HG02938 (cell line): Measurements from ENCODE around the gene CDX1.

Experiments used
- ATAC-seq: cut with Tn5 transposase; IDR thresholded peaks from one replicate; pipeline ENCODE4 v1.9.1; 2021; ENCODE audit warnings: mild to moderate bottlenecking, moderate library complexity; ENCODE audit not compliant: unreplicated experiment

Gene CDX1

DNA sequence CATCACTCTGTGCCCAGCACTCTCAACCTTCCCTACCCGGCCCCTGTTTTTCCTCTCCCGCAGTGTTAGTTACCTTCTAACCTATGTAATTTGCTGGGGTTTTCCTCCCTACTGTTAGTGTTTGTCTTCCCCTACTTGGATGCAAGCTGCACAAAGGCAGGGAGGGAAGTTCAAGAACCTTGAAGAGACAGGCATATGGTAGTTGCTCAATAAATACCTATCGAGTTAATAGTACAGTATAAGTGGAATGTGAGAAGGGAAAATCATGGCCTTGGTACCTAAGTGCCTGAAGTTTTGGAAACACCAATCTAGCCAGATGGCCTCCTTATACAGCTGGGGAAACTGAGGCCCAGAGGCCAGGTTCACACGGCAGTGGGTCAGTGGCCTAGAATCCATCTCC is 35.1 kb upstream of the CDX1 start:
- ATAC-seq: no peak

DNA sequence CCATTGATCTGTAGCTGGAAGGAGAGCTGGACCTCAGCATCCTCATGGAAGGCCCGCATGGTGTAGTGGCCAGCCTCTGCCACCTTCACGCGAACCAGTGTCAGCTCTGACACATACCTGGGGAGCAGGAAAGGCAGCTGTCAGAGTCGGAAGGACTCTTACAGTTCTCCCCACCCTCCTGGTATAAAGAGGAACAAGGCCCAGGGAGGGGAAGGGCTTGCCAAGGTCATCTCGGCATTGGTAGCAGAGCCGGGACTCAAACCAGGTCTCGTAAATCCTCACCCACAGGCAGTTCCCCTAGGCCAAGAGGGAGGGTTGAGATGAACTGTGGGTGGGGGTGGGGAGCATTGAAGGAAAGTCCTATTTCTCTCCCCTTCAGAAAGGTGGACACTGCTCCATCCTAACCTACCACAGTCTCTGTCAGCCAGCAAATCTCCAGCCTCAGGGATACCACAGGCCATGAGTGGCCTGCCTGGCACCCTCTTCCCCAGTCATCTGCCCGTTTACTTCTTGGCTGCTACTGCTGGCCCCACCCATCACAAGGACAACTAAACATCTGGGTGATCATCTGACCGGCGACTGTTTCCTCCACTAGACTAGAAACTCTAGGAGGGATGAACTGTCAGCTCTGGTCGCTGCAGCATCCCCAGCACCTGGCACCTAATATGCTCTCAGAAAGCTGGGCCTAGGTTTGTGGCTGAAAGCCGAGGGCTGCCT is 34.4 kb upstream of the CDX1 start:
- no peak for ATAC-seq

DNA sequence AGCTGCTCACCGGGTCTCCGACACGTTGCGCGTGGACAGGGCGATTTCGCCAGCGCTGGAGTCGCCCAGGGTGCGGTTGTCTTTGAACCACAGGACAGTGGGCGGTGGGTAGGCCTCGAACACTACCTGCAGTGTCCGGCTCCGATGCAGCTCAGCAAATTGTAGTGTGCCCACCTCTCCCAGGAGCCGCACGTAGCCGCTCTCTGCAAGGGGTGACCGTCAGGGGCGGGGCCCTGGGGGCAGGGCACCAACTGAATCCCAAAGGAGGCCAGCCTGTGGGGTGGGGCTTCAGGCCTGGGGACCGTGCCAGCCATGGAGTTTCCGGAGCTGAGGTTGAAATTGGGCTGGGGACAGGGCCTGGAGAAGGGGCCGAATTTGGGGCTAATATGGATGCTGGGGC is 33.8 kb upstream of the CDX1 start:
- no peak for ATAC-seq

DNA sequence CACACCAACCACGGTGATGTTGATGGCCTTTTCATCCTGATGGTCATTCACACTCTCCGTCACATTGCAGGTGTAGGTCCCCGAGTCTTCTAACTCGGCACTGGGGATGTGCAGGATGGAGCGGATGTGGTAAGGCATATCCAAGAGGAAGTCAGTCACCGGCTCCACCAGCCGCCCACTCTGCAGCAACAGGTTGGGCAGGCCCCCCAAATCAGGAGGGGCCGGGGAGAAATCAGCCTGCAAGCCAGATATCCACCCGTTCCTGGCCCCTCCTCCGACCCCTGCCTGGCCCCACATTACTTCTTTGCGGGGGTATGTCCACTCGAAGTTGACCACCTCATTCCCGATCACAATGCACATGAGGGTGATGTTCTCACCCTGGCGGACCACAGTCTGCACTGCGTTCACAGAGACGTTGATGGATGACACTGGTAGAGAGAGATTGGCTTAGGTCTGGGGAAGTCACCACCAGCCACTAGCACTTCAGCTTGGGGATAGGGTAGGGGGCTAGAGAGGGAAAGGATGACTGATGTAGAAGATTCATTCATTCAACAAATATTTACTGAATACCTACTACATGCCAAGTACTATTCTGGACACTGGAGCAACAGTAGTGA is 32.9 kb upstream of the CDX1 start:
- no peak for ATAC-seq

DNA sequence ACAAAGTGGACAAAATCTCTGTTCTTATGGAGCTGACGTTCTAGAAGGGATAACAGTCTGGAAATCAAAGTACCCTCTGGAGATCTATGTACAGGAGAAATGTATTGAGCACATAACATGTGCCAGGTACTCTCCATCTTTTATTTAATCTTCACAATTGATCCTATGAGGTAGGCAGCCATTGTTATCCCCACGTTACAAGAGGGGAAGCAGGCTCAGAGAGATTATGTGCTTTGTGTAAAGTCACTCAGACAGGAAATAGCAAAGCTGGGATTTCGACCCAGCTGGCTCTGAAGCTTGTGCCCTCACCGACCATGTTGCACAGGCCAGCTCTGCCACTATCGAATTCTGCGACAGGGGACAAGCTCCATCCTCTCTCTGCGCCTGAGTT is 32.4 kb upstream of the CDX1 start:
- no peak for ATAC-seq

DNA sequence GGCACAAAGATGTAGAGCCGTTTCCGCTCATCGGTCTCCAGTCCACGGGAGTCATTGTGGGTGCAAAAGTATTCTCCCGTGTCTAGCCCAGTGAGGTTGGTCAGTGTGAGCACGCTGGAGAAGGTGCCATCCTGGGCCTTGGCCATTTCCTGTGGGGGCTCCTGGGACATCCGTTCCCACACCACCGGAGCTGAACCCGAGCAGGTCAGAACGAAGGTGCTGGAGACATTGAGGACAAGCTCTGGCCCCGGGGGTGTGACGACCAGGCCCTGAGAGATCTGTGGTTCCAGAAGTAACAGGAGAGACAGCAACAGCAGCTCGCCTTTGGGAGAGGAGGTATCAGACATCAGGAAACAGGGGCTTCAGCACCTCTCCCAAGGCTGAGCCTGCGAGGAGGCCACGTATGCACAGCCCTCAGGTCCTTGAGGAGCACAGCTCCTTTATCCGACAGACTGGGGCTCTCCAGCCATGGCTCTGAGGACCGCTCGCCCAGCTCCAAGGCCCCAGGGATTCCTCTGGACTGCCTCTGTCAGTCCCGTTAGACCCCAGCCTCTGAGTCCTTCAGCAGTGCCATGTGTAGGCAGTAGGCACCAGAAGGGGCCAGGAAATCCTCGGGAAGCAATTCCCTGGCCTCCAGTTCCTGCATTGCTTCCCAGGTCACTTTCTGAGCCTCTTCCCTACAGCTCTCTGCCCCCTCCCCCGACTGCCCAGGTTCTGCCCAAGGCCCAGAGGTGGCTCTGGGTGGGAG is 30.8 kb upstream of the CDX1 start:
- ATAC-seq: no peak

DNA sequence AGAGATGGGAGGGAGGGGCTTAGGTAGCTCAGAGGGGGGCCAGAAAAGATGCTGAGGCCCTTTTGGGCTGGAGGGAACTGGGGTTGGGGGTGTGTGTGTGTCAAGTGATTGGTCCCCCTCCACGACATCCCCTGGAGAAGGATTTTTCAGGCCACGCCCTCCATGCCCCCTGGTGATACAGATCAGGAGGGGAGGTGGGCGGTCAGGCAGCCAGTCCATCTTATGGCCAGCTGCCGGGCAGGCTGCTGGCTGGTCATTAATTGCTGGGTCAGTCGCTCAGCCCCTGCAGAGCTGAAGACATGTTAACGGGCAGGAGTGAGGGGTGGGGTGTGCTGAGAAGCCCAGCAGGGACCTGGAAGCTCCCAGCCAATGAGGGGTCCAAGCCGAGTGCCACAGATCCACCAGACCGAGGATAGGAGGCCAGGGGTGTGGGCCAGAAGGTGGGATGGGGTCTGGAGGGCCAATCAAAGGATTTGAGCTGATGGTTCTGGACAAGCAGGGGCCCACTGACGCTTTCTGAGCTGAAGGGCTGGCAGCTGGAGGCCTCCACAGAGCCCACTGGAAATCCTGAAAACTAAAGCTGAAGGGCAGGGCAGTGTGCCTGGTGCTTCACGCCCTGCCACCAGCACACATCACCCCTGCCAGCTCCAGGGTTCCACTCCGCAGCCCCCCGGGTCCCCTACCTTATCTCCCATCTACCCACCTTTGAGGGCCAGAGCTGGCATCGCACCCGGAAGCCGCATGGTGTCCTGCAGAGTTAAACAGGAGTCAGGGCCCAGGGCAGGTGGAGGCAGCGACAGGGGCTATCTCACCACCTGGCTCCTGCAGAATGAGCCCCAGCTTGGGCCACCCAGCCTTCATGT is 30.0 kb upstream of the CDX1 start:
- ATAC-seq: no peak

DNA sequence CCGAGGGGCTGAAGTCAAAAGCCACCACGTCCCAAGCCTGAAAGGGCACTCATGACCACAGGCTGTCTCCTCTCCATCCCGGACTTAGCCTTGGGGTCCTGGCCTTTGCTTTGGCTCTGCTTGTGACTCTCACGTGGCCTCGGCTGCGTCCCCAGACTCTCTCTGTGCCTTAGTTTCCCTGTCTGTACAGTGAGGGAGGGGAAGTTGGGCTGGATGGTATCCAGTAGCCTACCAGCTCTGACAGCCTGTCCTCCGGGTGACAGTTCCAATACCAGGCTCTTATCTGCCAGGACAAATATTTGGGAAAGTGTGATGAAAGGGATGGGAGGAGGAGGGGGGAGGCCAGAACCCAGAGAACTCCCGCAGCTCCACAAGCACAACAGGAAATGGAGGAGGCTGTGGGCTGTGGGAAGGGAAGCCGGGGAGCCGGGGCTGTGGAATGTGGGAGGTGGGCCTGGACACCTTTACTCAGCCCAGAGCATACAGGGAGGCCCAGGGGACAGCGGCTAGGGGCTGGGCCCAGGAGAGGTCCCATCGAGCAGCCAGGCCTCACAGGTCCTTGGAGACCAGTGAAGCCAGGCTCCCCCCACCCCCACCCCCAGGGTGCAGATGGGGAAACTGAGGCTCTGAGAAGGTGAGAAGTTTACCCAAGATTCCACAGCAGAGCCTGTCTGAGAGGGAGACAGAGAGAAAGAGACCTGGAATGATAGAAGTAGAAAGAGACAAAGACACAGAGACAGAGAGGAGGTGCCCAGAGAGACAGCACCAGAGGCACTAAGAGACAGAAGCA is 29.2 kb upstream of the CDX1 start:
- no peak for ATAC-seq

DNA sequence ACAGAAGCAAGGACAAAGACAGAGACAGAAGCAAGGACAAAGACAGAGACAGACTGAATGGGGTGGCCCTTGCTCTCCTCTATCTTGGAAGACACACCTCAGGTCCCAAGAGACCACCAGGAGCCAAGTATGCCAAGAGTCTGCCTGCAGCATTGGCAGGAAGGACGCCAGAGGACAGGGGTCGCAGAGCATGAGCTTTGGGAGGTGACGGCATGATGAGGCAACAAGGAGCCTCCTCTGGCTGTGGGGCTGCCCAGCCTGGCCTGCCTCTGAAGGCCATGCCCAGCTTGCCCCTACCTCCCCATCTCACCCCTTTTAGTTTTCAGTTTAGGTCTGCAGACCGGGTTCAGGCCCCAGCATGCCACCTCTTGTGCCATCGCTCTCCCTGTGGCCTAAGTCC is 28.6 kb upstream of the CDX1 start:
- ATAC-seq: no peak

DNA sequence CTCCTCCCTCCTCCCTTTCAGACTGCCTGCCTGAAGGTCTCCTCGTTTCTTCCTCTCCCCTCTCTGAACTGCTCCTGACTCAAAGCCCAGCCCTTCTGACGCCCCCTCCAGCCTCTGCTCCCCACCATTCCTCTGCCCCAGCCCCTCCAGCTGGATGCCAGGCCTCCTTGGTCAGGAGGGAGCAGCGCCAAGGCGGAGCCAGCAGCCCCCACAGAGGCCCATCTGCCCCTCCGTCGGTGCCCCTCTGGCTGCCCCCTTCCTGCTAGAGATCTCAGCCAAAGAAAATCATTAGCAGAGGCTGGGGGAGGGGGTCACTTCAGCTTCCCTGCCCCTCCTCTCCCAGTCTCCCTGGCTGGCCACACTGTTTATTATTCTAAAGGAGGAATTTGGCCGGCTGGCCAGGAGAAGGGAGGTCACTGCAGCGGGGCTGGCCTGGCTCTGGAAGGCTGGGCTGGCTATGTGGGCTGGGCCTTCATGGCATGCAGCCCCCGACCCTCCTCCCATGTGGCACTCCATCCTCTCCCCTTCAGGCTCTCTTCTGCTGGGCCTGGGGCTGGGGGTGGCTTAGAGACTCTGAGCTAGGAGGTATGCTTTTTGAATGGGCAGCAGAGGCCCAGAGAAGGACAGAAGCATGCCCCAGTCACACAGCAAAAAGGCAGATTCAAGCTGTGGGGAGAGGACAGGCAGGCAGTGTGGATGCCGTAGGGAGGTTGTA is 27.9 kb upstream of the CDX1 start:
- ATAC-seq: no peak

DNA sequence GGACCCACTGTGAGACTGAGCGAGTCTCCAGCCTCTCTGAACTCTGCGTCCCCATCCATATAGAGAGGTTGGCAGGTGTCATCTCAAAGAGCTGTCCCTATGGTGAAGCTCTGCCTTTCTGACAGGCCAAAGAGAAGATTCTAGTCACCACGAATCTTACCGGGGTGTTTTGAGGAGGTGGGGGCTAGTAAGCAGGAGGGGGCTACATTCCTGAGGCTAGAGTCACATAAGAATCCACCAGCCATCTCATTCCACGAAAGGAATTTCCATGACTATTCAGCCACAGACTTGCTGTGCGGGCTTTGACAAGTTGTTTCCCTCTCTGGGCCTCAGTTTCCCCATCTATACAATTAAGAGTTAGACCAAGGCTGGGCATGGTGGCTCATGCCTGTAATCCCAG is 27.2 kb upstream of the CDX1 start:
- no peak for ATAC-seq

DNA sequence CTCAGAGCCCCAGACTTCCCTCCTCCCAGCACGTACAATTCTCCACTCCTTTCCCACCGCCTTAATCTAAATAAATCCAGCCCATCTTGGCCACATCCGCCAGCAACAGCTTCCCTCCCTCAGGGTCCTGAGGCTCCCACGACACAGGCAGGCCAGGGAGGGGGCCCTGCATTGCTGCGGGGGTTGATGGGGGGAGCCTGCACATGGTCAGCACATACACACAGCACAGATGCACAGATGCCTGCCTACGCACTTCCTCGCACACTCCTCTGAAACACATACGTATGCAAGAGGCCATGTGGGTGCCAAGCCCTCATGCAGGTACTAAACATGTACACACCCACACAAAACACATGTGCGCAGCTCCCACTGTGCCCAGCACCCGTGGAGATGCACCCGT is 25.7 kb upstream of the CDX1 start:
- no peak for ATAC-seq

DNA sequence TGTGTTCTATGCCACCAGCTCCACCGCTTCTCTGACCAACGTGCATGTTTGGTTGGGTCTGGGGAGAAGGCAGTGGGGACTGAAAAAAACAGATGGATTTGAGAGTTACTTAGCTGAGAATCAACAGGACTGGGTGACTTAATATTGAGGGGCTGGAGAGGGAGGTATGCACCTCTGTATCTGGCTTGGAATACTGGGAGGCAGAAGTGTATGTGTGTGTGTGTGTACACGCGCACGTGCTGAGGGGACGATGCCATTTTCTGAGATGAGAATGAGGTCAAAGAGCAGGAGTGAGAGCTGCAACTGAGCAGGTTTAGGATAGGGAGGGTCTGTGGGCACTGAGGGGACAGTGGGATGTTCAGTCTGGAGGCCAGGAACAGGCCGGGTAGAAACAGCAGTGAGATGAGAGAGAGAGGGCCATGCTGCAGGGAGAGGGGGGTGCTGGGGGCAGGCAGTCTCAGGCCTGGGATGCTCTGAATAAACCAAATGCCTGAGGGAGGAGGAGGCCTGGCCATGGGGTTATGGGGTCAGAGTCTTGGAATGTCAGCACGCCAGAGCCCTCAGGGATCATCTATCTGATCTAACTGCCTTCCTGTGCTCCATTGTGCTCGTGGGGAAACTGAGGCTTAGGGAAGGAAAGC is 24.9 kb upstream of the CDX1 start:
- ATAC-seq: no peak

DNA sequence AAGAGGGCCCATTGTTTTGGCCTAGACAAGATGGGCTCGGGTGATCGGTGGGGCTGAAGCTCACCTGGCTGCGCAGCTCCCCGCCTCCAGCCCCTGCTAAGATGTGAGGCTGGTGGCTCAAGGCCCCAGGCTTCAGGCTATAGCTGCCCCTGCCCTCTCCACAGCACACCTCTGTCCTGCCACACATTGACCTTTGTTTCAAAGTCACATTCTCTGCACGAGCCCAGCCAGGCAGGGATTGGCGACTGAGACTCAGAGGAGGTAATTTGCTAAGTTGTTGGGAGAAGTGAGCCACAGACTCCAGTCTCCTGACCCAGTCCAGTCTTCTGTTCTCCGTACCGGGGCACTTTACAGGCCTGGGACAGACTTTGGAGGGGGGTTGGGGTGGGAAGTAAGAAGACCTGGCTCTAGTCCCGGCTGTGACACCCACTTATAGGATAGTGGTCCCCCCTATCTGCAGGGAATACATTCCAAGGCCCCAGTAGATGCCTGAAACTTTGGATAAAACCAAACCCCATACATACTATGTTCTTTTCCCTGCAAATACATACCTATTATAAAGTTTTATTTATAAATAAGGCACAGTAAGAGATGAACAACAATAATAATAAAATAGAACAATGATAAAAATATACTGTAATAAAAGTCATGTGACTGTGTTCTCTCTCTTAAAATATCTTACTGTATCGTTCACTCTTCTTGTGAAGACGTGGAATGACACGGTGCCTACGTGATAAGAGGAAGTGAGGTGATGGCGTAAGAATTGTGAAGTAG is 24.2 kb upstream of the CDX1 start:
- ATAC-seq: no peak

DNA sequence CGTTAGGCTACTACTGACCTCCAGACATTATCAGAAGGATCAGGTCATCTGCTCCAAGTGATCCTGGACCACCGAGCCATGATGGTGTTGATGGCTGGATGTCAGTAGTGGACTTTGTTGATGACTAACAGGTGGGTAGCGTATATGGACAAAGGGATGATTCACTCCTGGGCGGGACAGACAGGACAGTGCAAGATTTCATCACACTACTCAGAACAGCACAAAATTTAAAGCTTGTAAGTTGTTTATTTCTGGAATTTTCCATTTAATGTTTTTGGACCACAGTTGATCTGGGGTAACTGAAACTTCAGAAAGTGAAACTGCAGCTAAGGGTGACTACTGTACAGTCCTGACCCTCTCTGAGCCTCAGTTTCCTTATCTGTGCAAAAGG is 23.6 kb upstream of the CDX1 start:
- ATAC-seq: no peak

DNA sequence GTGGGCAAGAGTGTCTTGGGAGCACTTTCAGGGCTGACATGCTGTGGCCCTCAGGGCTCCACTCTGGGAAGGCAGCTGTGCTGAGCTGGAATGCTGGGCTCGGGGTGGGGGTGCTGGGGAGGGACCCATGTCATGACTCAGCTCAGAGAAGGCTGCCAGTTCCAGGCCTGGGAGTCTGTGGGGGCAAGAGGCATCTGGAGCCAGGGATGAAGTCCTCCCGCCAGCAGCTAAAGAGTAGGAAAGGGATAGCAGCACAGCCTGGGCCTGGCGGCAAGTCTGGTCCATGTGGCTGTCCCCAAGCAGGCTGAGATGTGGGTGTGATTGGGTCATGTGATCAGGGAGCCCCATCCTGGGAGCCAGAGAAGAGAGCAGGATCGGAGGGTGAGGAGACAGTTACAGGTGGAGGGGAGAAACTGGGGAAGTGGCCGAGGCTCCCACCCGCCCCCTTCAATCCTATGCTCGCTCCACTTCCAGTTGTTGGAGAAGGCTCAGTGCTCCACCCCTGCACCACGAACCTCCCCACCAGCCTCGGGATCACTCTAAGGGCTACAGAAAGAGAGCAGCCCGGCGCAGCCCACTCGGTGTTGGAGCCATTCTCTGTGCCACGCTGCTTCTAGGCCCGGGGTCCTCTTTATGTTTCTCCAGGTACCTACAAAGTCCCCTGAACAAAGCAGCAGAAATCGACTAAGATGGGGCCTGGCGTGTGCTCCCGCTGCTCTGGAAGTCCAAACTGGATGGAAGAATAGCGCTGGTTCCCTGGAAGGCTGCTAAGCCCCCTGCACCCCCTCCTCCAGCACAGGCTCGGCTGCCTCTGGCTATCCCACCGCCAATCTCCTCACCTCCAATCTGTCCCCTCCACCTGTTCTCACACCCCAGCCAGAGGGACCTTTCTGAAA is 23.0 kb upstream of the CDX1 start:
- ATAC-seq: no peak

DNA sequence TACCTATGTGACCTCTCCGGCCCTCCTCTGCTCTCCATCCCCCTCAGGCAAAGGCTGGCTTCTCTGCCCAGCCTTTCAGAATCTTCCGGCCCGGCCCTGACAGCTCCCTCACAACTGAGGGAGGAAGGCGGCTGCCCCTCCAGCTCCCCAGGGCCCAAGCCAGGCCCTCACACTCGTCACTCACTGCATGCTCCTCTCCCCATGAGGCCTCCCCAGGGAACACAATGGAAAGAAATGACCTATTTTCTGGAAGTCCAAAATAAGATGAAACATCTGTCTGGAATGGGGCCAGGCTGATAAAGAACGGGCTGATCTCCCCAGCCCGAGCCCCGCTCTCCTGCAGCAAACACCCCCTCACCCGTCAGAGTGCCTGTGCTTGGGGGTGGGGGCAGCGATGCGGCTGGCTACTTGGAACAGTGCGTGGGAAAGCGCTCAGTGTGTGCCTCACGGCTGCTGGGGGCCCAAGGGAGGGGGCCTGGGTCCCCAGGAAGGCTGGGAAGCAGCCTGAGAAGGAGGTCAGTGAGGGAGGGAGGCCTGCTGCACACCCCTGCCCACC is 22.3 kb upstream of the CDX1 start:
- no peak for ATAC-seq
